ENCODE measurements around the gene PDZRN4.
"Not testable (repeated sequence)": the region's sequence is repeated elsewhere in the genome, so short reads cannot be mapped to it uniquely, and the experiment has no call there.

The PDZRN4 gene

DNA sequence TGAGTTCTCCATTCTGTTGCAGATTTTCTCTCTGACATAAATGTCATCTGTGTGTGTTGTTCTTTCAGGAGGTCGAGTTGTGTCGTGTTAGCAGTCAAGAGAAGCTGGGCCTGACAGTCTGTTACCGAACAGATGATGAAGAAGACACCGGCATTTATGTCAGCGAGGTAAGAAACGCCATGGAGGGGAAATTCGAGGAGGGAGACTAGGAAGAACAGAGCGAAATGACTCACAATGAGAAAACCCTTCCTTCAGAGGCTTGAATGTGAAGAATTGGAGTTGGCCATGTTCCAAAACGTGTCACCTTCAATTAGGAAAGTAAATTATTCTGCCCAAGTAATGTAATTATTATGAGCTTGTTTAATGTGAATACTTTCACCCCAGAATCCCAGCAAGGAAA is 364.5 kb downstream of the PDZRN4 start:
- no peak for DNase-seq (ENCODE audit: low read depth in 1 of 2, low spot score in 1 of 2)

DNA sequence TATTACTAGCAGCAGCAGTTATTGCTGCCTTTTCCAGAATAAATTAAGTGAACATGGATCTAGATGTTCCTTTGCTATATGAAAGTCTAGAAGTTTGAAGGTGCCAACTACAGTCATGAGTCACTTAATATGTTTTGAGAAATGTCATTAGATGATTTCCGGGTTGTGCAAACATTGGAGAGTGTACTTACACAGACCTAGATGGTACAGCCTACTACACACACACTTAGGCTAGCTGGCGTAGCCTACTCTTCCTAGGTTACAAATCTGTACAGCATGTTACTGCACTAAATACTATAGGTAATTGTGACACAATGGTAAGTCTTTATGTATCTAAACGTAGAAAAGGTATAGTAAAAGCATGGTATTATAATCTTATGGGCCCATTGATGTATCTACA is 368.1 kb downstream of the PDZRN4 start:
- no peak for DNase-seq (ENCODE audit: low read depth in 1 of 2, low spot score in 1 of 2)

DNA sequence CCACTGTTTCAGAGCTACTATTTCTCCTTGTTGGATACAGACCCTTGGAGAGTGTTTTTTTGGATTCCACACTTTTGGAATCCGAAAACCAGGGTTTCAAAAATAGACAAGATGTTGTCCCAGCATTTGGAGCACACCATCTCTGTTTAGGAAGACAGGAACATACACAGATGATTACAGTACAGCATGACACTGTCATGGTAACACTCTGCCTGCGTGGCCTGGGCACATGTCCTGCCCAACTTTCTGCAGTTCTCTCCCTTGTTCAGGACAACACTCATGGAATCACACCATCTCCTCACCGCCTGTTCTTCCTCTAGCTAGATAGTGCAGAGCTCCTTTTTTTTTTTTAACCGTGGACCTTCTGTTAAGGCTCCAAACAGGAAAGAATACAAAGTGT is 369.2 kb downstream of the PDZRN4 start:
- DNase-seq (ENCODE audit: low read depth in 1 of 2, low spot score in 1 of 2), result no peak

DNA sequence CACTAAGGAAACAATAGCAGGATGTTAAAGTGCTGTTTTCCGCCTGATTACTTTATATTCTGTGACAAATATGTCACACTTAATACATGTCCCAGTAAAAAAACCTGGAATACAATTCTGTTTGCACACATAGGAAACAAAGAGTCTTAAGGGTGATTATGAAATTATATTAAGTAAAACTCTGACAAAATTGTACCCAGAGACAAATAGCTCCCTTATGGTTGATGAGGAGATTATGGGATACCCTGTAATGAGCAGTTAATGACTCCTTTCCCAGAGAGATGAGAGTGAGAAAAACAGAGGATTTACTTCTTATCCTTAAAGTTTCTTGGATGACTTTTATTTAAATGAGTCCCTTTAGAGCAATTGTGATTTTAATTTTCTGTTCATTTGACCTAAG is 370.6 kb downstream of the PDZRN4 start:
- DNase-seq (ENCODE audit: low read depth in 1 of 2, low spot score in 1 of 2), result no peak

DNA sequence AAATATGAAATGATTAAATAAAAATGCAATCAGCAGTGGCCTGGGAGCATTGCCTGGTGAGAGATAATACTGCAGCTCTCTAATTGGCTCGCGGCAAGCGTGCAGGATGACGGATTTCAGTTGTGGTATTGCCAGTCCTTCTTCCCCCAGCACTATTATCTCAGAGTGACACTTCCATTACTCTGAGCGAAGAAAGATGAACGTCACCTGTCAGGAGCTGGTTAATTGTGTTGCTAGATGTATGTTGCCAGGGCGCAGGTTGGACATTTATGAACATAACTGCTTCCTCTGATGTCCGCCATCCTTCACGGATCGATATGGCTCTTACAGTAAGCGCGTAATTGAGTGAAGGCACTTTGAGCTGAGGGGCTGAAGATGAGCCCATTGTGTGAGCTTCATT is 374.9 kb downstream of the PDZRN4 start:
- no peak for DNase-seq (ENCODE audit: low read depth in 1 of 2, low spot score in 1 of 2)

DNA sequence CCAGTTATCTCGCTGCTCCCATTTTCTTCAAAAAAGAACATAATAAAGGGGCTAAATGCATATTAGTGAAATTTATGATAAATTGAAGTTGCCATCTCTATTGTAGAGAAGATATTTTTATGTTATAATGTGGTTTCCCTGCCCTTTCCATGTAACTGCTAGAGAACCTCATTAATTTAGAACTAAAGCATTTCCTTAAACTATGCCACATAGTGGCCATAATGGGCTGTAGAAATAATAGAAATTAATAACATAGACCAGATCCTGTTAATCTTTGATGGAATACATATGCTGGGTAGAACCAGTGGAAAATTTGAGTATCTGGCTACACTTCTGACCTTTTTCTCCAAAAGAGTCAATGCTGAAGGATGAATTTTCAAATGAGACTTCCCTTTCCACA is 376.7 kb downstream of the PDZRN4 start:
- DNase-seq (ENCODE audit: low read depth in 1 of 2, low spot score in 1 of 2), result no peak

DNA sequence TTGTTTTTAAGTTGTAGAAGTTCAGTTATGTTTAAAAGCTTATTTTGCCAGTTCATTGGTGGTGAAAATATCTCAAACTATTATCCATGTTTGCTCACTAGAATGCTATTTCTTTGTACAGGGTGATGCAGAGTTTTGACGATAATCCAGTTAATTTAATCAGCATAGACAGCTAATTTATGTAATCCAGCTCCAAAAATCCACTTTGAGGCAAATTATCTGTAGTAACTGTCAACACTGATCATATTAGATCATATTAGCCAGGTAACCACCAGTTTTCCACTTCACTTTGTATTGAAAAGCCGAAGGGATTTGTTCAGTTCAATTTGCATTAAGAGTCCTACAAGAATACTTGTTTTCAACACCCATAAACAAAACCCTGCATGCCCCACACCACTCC is 378.6 kb downstream of the PDZRN4 start:
- no peak for DNase-seq (ENCODE audit: low read depth in 1 of 2, low spot score in 1 of 2)

DNA sequence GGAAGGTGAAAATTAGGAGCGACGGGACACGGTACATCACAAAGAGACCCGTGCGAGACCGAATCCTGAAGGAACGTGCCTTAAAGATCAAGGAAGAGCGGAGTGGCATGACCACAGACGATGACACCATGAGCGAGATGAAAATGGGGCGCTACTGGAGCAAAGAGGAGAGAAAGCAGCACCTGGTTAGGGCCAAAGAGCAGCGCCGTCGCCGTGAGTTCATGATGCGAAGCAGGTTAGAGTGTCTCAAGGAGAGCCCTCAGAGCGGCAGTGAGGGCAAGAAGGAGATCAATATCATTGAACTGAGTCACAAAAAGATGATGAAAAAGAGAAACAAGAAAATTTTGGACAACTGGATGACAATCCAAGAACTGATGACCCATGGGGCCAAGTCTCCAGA is 385.3 kb downstream of the PDZRN4 start:
- no peak for DNase-seq (ENCODE audit: low read depth in 1 of 2, low spot score in 1 of 2)

DNA sequence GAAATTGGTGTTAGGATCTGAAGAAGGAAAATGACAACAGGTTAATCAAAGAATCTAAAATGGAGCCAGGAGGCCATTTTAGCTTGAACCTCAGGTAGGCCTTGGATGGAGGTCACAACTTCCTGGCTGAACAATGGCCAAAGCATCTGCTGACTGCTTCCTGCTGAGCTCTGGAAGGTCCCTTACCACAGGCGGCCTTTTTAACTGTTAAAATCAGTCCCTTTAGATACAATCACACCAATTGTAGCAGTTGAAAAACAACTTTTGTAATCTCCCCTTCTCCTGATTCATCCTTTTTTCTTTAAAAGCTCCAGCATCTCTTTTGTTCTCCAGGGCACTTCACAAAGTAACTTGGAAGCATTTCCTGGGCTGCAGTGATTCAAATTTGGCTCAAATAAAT is 388.8 kb downstream of the PDZRN4 start:
- DNase-seq (ENCODE audit: low read depth in 1 of 2, low spot score in 1 of 2), result no peak

DNA sequence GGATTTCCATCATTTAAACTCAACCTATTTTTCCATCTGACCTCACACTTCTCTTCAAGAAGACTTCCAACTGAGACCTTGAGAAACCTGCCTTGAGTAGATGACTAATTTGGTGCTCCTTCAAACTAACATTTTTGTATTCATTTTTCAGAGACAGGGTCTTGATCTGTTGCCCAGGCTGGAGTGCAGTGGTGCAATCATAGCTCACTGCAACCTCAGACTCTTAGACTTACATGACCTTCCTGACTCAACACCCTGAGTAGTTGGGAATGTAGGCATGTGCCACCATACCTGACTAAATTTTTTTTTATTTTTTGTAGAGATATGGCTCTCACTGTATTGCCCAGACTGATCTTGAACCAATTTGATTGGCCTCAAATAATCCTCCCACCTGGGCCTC is 389.9 kb downstream of the PDZRN4 start:
- no peak for DNase-seq (ENCODE audit: low read depth in 1 of 2, low spot score in 1 of 2)

DNA sequence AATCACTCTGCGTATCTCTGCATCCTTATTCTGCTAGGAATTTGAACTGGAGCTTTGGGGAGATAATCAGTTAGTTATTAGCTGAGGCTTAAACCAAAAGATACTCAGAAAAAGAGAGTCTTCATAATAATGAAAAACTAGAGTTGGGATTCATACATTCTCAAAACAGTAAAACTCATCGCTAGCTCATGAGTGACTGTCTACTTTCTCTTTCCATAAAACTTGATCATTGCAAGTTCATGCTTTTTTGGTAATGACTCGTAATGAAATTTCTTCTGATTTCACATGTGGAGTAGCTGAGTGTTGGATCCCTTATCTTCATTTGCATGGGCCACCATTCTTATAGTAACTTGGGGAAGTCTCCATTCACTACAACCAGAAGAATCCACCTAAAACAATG is 397.7 kb downstream of the PDZRN4 start:
- DNase-seq (ENCODE audit: low read depth in 1 of 2, low spot score in 1 of 2), result no peak

DNA sequence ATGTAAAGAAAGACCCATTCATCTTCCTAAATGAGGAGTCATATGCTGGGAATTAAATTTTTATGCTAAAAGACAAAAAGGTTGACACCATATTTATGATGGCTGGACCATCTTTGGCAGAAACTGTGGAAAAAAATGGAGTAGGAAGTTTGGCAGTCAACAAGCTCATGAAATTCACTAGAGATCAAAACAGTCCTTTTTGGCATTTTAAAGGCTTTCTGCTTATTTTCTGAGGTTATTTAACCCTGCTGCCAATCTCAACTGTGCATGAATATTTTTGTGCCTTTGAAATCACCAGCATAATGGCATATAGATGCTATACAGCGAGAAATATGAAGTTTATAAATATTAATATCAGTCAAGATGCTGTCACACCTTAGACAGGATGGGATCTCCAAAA is 399.5 kb downstream of the PDZRN4 start:
- no peak for DNase-seq (ENCODE audit: low read depth in 1 of 2, low spot score in 1 of 2)

DNA sequence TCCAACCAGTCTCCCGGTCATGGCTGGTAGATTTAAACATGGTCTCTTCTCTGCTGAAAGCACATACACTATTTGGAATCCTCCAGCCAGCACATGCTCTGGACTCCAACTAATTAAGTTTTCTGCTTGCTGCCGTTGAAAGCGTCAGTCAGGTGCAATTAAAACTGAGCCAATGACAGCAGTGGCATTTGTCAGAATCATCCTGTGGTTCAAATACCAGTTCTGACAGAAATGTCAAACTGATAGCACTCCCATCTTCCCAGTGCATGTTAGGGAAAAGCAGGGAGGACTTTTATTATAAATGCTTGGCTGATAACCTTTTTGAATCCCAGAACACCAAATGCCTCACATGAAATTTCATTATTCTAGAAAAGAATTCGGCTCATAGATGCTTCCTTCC is 401.8 kb downstream of the PDZRN4 start:
- no peak for DNase-seq (ENCODE audit: low read depth in 1 of 2, low spot score in 1 of 2)

DNA sequence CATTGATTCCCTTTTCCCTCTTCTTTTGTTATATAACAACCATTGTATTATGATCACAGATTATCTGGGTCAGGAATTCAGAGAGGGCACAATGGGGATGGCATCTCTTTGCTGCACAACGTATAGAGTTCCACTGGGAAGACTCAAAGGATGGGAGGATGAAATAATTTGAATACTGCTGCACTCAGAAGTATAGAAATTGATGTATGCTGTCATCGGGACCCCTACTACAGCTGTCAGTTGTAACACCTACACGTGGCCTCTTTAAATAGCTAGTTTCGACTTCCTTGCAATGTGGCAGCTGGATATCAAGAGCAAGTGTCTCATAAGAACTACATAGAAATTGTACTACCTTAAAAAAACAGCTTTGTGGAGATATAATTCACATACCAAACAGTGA is 408.1 kb downstream of the PDZRN4 start:
- DNase-seq (ENCODE audit: low read depth in 1 of 2, low spot score in 1 of 2), result no peak

DNA sequence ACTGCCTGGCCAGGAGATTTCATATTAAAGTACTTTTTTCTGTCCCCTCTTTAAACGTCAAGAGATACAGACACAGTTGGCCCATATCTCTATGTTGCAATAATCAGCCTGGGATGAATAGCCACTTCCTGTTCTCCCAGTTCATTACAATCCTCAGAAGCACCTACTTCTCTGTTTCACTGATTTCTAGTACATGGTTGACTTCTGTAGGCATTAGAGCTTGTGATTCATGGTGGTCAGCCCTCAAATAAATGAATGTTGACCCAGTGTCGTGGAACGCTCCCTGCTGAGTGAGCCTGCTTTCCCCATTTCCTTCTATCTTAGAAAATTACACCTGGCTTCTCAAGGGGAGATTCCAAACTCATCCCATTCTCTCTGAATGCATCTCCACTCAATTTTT is 416.7 kb downstream of the PDZRN4 start:
- no peak for DNase-seq (ENCODE audit: low read depth in 1 of 2, low spot score in 1 of 2)

DNA sequence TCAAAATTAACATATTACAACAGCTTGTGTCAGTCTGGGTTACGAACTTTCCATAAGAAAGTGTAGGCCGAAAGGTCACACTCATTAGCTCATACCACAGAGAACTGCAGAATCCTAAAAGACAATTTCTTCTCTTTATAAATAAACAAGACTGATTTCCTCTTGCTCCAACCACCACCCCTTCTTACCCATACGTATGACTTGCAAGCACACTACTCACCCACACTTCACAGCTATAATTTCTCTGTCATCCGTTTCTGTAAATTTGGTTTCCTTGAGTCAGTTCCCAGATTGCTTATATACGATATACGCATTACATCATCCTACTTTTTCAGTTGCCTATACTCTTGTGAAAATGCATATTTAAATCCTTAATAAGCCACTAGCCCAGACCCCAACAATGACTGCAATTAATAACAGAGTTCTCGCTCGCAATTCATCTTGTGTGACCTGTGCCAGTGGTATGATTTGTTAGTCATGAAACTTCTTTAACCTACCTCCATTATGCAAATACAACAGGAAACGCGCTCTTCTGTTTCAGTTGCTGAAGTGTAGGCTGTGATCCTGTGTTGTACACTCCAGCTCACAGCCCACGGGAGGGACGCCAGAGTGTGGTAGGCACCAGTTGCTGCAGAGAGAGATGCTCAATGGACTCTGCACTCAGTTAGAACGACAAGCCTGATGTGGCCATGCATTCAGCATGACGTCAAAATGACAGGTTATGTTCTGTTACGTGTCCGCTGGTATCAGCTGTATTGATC is 417.6 kb downstream of the PDZRN4 start:
- DNase-seq (ENCODE audit: low read depth in 1 of 2, low spot score in 1 of 2), result no peak

DNA sequence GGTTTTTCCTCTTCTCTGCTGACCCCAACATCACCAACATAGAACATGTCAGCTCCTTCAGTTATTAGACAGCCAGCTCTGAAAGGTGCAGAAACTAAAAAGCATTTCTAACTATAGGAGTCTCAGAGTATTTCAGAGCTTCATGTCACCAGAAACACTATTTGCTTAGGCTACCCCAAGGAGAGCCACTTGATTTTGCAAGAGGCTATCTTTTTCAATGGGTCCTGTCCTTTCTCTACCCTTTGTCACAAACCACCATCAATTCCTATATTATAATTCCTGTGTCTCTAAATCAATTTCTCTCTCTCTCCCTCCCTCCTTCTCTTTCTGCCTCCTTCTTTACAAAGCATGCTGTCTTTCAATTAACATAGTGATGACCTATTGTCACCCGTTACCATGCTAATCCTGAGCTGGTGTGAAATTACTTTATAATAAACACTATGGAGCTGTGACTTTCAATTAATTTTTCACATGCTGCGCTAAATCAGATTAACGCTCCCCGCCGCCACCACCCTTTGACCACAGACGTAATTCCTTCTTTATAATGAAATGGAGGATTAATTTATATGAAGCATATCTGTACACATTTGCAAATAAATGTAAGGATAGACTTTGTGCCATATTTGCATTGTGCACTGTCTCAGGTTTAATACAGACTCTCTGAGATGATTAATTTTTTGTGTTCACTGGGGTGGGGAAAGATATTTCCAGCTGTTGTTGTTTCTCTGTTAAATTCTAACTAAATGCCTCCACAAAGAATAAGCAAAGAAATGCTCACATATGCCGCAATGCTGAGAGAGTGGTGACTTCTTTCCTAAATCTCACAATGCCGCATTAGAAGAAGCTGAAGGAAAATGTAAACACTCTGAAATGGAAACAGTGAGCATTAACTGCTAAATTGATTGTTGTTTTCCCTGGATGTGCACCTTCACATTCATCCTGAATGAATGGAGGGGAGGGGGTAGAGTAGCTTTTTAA is 418.6 kb downstream of the PDZRN4 start:
- DNase-seq (ENCODE audit: low read depth in 1 of 2, low spot score in 1 of 2), result no peak

DNA sequence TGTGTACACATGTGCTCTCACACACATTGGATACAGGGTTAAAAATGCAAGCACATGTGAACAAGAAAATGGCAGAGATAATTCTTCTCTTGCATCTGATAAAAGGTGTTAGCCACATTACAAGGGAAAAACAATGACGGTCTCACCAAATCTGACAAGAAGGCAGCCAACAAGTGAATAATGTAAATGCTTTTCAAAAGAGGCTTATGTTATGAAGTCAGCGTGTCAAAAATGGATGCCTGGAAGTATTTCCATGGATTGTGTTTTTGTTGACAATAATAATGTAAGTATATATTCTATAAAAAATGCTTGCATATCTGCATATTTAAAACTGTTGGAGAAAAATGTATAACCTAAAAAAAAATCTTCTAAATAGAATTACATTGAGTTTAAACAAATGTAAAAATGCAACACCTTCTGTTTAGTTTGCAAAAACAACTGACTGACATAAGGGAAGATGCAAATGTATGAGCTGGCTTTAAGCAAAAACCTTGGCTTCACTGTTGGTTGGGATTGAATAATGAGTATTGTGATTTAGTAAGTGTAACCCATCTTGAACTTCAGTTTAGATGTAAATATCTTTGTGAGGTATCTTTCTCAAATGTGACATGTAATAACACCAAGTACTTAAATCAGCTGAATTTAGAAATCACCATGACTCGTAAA is 424.9 kb downstream of the PDZRN4 start:
- DNase-seq (ENCODE audit: low read depth in 1 of 2, low spot score in 1 of 2), result no peak

DNA sequence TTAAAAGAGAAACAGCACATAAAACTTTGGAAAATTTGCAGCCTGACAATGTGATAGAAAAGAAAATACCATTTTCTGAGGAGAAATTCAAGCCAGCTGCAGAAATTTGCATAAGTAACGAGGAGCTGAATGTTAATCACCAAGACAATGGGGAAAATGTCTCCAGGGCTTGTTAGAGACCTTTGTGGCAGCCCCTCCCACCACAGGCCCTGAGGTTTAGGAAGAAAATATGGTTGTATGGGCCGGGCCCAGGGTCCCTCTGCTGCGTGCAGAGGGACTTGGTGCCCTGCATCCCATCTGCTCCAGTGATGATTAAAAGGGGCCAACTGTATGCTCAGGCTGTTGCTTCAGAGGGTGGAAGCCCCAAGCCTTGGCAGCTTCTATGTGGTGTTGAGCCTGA is 427.1 kb downstream of the PDZRN4 start:
- not testable (repeated sequence) for DNase-seq (ENCODE audit: low read depth in 1 of 2, low spot score in 1 of 2)

DNA sequence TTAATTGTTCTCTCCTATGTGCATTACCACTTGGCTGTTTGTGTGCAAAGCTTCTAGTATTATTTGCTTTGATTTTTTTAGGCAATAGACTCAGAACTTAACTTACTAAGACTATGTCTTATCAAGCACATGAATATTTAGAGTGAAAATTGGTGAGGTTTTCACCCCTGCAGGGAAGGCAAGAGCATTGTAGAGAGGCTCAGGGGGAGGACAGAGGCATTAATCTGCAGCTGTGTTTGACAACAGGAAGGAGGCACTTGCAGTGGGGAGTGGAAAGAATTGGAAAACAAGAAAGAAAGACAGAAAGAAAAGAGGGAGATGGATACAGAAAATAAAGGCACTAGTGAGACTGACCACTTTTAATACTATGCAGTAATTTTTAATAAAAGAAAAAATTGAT is 431.6 kb downstream of the PDZRN4 start:
- DNase-seq (ENCODE audit: low read depth in 1 of 2, low spot score in 1 of 2), result no peak

DNA sequence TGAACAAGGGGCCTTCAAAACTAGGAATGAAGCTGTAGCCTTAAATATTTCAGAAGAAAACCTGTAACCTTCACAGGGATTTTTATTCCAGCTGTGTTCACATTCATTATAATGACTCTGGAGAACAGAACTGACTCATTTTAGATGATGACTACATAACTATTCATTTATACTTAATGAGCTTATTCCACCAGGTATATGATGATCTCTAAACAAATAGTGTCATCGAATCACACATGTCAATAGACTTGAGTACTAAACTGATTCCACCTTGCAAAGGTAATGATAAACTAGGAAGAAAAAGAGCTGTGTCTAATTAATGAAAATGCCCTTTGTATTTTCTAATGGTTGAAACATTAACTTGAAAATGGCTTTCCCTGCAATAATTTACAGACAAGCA is 433.2 kb downstream of the PDZRN4 start:
- no peak for DNase-seq (ENCODE audit: low read depth in 1 of 2, low spot score in 1 of 2)

Data from activated CD4-positive, alpha-beta T cell treated with anti-CD3 and anti-CD28 coated beads, Interleukin-2, amount 50 U/mL, for 24 hours (primary cell).